T47D (cell line): ENCODE data around the gene UPP1.
"Not testable (repeated sequence)": the region's sequence is repeated elsewhere in the genome, so short reads cannot be mapped to it uniquely, and the experiment has no call there.

Experiments
- DNase-seq, 2 experiments: peaks; one replicate each; pipeline versions ENCODE4 v3.0.0 to v3.0.0-alpha.2; 2011 to 2012; ENCODE audit warnings: low read depth in 1 of 2, low spot score in 1 of 2
- JUND ChIP-seq: IDR thresholded peaks from 2 replicates; pipeline ENCODE4 v1.6.1; 2012; ENCODE audit warnings: low read depth
- in situ Hi-C: cut with HindIII; loops from 2 replicates; pipeline ENCODE4 v1.10.0; 2016; ENCODE audit warnings: low sequenced_read_pairs, low pct_unique_long_range_greater_than_20kb

UPP1 gene

DNA sequence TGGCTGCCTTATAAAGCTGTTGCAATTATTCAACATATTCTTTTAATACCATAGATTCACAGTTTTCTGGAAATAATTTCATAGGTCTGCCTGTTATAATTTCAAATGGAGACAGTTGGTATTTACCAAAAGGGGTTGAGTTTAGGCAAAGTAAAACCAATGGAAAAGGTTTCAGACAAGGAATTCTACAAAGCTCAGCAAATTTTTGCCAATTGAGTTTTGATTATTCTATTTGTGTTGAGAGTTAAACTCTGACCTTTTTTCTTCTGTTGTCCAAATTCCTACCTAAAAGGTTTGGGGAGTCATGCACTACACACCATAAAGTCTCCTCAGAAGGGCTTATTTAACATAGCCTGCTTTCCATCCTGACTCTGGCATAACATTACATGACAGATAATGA is 43.7 kb downstream of the UPP1 start:
- DNase-seq: no peak
- no peak for TF ChIP-seq JUND
- in situ Hi-C loops: no loop called here

- in situ Hi-C loops: no loop called here
- DNase-seq: peak in 1 of 2 experiments; percentile 52
- TF ChIP-seq JUND: no peak
These were observed 50.4 kb downstream of the UPP1 start for GRCh38 chr7:48139459-48139858.

DNA sequence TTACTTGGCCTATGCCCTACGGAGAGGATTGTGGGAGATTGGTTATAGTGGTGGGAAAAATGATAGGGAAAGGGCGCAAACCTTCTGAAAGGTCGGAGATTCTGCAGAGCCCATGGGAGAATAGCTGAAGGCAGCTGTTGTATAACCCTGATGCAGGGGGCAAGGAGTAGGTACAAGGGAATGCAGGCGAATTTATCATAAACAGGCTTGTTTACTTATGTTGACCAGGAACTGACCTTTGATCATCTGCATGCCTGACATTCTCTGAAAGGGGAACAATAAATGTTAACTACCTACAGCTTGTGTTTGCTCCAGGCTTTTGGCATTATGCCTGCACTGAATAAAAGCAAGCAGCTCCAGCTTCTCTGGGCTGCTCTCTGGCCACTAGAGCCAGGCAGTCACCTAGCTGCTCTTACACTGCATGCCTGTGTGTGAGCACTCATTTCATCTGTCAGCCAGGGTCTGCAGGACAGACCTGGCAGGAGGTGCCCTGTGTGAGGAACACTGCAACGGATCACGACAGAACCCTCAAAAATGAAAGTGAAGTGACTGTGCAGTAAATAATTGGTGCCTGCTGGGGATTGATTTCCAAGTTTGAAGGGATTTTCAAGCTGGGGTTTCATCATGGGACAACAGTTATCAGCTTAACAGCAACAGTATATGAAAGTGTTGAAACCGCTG is 51.1 kb downstream of the UPP1 start:
- in situ Hi-C loops: no loop called here
- DNase-seq: peak in 1 of 2 experiments; percentile 86
- no peak for TF ChIP-seq JUND

DNA sequence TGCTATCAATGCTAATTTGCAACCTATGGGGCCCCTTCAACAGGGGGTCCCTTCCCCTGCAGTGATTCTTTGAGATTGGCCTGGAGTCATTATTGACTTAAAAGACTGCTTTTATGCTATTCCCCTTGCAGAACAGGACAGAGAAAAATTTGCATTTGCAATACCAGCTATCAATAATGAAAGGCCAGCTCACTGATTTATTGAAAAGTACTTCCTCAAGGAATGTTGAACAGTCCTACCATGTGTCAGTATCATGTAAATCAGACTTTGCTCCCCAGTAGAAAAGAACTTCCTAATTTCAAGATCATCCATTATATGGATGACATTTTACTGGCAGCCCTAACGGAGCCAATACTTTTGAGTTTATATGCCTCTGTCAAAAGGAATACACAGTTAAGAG is 52.5 kb downstream of the UPP1 start:
- in situ Hi-C loops: no loop called here
- no peak for TF ChIP-seq JUND
- DNase-seq: no peak

DNA sequence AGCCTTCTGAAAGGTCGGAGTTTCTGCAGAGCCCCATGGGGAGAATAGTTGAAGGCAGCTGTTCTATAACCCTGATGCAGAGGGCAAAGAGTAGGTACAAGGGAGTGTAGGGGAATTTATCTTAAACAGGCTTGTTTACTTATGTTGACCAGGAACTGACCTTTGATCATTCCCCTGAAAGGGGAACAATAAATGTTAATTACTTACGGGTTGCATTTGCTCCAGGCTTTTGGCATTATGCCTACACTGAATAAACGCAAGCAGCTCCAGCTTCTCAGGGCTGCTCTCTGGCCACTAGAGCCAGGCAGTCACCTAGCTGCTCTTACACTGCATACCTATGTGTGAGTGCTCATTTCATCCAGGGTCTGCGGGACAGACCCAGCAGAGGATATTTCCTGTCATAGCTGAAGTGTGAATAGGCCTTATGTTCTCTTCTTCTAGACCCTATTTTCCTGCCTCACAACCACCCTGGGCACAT is 55.3 kb downstream of the UPP1 start:
- in situ Hi-C loops: no loop called here
- TF ChIP-seq JUND: no peak
- peak in 1 of 2 experiments; percentile 67 for DNase-seq

DNA sequence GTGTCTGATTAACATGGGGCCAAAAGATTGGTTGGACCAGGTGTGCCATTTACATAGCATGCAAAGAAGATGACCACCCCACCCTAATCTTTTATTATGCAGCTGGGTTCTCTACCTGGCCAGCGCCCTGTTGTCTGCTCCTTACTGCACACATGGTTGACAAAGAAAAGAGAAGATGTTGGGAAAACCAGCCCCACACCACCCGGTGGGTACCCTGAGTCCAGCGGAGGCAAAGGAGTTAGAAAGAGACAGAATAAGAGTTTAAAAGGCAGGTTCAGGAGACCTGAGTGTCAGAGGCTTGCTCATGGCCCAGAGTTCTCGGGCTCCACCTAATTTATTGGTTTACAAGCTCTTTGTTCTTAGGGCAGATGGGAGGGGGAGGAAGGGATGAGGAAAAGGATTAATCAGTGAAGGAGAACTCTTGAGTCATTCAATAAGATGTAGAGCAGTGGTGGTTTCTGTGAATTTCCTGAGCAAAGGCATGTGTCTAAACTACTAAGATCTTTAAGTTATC is 58.1 kb downstream of the UPP1 start:
- DNase-seq: no peak
- in situ Hi-C loops: no loop called here
- TF ChIP-seq JUND: no peak

DNA sequence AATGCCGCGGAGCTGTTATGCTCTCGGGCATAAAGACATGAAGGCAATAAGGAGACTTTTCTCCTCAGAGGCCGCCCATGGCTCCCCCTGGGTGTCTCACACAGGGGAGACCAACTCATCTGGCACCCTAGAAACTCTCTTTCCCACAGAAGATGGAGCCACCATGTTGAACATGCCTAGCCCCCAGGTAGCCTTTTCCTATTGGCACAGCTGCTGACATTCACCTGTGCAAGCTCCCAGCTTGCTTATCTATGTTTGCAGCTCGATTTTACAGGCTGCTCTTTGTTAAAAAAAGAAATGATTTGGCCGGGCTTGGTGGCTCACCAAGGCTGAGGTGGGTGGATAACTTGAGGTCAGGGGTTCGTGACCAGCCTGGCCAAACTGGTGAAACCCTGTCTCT is 58.6 kb downstream of the UPP1 start:
- in situ Hi-C loops, DNase-seq: not testable (repeated sequence)

DNA sequence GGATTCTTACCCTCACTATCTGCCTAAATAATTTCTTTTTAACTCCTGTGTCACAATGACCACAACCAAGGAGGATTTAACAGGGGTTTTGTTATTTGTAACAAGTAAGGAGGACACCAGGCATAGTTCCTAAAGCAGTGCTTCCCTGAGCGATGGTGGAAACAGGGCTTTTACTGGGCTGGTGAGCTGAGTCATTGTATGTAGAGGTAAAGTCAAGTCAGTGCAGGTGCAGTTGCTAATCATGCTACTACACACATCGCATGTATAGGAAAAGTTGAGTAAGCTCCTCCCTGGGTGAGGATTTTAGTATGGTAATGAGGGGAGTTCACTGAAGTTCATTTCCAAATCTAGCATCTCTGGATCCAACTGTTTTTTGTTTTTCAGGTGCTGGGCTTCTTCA is 59.2 kb downstream of the UPP1 start:
- no peak for DNase-seq
- TF ChIP-seq JUND: no peak
- in situ Hi-C loops: no loop called here

DNA sequence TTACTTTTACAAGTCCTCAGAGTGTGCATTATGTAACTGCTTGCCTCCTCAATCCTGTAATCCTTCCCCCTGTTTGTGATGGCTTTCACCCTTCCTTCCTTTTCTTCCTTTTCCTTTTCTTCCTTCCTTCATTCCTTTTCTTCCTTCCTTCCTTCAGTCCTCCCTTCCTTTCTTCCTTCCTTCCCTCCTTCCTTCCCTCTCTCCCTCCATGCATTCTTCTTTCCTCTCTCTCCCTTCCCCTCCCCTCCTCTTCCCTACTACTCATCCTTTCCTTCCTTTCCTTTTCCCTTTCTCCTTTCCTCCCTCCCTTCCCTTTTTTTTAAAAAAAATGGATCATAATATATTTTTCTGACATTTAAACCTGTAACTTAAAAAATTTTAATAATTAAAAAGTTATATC is 60.0 kb downstream of the UPP1 start:
- no peak for DNase-seq
- in situ Hi-C loops: no loop called here
- no peak for TF ChIP-seq JUND

DNA sequence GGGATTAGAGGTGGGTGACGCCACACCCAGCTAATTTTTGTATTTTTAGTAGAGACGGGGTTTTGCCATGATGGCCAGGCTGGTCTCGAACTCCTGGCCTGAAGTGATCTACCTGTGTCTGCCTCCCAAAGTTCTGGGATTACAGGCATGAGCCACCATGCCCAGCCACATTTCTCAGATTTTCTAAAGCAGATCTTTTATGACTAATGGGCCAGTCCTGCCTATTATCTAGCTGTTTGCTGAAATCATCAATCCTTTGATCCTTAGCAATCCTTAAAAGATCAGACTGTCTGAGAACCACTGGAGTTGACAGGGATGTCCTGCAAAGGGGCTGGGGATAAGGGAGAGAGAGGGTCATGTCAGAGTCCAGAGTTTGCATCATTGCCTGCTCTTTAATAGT is 61.0 kb downstream of the UPP1 start:
- no peak for TF ChIP-seq JUND
- in situ Hi-C loops: no loop called here
- DNase-seq: no peak

DNA sequence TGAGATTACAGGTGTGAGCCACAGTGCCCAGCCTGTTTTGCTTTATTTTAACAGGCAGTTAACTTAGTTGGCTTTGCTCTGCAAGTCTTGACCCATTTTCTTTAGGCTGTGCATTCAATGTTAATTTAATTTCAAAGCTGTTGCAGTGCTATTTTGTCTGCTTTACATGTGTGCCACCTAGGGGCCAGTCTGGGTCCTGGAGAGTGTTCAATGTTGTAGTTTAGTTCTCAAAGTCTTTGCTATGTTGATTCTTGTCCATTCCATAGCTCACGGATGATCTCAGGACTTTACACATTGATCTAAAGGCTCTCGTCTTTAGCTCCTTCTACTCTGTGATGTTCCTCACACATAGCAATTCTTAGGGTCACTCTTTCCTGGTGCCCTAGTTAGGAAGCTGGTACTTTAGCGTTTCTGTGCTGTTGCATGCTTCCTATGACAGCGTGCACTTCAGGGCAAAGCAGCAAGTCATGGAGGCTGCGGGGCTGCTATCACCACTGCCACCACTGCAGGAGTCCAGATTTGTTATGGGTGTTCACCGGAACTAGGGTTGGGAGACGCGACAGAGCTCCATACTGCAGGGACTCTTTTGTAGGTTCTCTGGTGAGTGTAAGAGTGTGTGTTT is 65.8 kb downstream of the UPP1 start:
- in situ Hi-C loops: no loop called here

More for the DNA sequence above, 65.8 kb downstream of the UPP1 start:
- peak; percentile 51 to 81 for DNase-seq
- no peak for TF ChIP-seq JUND
